OCI-M1 (cell line): ENCODE measurements around the gene CTDNEP1.

ENCODE experiments used
- DNase-seq: peaks from one replicate; lab custom pipeline; 2025; lab: John Stamatoyannopoulos, UW

Gene CTDNEP1

DNA sequence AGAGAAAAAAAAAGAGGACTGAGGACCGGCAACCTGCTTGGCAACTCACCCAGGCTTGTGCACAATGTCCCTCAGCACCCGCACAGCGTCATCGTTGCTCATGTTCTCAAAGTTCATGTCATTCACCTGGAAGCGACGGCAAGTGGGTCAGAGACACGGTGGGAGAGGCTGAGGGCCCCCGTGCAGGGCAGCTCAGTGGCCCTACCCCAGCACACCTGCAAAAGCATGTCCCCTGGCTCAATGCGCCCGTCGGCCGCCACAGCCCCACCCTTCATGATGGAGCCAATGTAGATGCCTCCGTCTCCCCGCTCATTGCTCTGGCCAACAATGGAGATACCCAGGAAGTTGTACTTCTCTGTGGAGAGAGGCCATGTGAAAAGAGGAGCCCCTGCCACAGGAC is 22.6 kb downstream of the CTDNEP1 start:
- DNase-seq, result no peak

DNA sequence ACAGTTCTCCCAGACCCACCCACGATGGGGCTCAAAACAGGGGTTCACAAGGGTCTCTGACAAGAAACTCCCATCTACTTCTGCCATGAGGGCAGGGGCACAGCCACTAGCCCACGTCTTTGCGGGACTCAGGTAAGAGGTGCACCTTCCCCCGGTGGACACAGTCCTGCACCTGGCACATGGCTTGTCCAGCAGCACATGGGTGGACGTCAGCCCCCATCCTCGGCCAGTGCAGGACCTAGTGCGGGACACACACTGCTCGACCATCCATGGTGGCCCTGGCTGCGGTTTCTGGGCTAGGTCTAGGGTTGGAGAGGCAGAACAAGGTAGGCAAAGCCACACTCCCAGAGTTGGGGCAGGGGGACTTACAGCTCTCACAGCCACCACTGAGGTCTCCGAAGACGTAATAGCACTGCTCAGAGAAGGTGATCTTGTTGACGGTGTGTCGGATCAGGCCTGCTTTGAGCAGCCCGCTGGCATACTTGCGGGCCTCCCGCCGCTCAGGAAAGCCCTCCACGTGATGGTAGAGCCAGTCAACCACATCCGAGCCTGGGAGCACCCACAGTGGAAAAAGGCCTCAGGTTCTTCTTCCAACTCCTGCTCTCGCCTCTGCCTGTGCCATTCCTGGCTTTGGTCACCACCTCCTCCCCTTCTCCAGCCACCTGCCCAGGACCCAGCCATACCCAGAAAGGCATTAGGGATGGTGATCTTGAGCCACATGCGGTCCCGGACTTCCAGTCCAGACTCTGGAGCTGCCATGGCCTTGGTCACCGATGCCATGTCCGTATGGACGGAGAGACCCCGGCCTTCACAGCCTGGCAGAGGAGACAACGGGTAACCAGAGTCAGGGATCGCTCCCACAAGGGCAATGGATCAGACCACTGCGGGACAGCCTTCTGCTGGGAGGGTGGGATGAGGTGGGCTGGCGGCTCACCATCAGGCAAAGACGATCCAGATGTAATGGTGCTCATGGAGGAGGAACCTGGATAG is 24.5 kb downstream of the CTDNEP1 start:
- no peak for DNase-seq

DNA sequence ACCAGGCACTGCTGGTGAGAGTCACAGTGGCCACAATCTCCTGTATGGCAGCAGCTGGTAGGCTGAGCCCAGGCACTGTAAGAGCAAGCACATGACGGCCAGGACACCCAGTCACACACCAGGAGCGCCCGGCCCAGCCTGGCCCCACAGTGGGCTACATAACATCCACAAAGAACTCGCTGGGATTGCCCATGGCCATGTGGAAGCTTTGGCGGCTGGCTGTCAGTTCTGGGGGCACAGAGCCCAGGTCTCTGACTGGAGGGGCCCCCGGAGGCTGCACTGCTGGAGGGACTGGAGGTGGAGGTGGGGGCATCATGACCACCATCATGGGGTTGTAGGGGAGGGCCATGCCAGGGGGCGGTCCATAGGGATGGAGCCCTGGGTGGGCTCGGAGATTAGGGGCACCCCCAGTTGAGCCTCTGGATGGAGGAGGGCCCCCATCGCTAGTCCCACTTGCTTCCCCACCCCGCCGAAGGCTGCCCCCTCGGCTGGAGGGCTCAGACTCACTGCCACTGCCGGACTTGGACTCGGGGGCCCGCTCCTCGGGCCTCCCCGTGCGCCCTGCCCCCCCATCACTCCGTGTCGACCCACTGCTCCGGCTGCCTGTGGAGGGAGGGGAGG is 25.7 kb downstream of the CTDNEP1 start:
- no peak for DNase-seq

DNA sequence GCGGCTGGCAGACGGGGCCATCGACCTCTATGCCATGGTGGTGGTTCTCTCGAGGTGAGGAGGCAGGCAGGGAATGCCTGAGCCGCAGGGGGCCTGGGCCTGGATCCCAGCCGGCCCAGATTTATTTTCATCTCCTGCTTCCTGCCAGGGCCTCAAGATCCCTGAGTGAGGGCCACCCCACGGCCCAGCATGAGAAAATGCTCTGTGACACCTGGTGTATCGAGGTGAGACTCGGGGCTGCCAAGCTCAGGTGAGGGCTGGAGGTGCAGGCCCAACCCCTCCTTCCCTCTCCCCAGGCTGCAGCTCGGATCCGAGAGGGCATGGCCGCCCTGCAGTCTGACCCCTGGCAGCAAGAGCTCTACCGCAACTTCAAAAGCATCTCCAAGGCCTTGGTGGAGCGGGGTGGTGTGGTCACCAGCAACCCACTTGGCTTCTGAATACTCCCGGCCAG is 26.8 kb downstream of the CTDNEP1 start:
- DNase-seq, result no peak

GRCh38 chr17:7224110-7224509 is 27.4 kb downstream of the CTDNEP1 start:
- no peak for DNase-seq

DNA sequence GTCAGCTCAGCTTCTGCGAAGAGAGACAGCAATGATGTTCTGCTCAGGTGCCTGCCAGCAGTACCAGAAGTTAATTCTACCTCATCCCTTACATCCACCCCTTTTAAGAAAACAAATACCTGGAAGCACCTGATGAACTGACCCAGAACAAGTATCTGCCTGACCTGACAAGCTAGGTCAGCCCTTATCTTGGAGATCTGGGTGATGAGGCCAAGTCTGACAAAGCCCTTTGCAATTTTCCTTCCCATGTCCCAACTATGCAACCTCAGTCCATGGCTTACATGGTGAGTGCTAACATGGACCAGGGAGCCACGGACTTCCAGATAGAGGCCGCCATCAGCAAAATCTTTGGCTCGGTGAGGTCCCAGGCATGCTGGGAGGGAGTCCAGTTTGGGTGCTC is 28.2 kb downstream of the CTDNEP1 start:
- no peak for DNase-seq

- DNase-seq, result no peak
Measured at GRCh38 chr17:7222972-7223292, 28.6 kb downstream of the CTDNEP1 start.

- DNase-seq, result no peak
Measured at GRCh38 chr17:7222093-7222971, 29.2 kb downstream of the CTDNEP1 start.

DNA sequence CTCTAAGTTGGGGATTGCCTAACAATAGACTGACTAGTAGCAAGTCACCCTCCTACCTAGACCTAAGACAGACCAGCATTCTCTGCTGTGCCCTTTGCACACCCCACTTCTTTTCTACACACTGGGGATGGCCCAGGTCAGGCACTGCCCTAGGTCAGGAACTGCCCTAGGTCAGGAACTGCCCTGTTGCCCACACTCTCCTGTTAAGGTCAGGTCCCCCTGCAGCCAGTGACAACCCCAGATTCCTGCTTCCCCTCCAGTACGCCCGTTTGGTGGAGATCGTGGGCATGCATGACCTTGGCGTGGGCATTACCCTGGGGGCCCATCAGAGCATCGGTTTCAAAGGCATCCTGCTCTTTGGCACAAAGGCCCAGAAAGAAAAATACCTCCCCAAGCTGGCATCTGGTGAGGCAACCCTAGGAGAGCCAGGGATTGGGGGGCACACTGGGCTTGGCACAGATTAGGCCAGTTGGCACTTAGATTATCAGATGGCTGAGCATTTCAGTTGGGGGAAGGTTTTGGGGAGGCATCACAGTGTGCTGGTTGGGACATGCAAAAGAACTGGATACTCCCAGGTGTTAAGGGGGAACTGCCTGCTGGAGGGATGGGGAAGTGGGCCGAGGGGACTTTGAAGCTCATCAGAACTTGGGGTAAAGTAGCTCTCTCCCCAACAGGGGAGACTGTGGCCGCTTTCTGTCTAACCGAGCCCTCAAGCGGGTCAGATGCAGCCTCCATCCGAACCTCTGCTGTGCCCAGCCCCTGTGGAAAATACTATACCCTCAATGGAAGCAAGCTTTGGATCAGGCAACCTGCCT is 30.0 kb downstream of the CTDNEP1 start:
- DNase-seq, result no peak

- peak; percentile 86 for DNase-seq
Measured at GRCh38 chr17:7220593-7221277, 30.8 kb downstream of the CTDNEP1 start.

DNA sequence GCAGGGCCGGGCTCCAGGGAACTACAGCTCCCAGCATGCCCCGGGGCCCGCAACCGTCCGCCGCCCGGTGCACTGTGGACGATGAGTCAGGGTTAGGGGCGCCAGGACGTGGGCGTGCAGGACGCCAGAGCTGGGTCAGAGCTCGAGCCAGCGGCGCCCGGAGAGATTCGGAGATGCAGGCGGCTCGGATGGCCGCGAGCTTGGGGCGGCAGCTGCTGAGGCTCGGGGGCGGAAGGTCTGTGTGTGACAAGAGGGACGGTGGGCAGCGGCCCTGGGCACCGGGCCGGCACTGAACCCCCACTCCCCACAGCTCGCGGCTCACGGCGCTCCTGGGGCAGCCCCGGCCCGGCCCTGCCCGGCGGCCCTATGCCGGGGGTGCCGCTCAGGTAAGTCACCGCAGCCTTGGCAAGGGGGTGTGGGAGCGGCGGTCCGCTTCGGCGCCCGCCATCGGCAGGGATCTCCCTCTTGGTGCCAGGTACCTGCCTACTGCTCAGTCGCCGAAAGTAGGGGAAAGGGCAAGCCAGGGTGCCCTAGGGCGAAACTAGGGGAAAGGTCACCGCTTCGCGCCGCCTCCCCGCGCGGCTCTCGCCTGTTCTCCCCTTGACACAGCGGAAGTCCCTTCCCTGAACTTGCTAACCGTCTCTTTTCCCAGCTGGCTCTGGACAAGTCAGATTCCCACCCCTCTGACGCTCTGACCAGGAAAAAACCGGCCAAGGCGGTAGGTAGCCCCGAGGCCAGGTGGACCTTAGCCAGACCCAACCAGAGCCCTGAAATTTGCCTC is 31.5 kb downstream of the CTDNEP1 start, which contains the start of the genes ACADVL and DLG4:
Gene ACADVL (plus strand): TSS at position 127 of the 781 bp plus-strand sequence. CDS start 47 bp downstream, at position 174.
Gene DLG4 (minus strand): TSS at position 25 of the 781 bp plus-strand sequence.
- peak; percentile 91 for DNase-seq

- DNase-seq, result no peak
Measured at GRCh38 chr17:7219229-7219811, 32.2 kb downstream of the CTDNEP1 start.

GRCh38 chr17:7218758-7219157 is 32.8 kb downstream of the CTDNEP1 start:
- no peak for DNase-seq

DNA sequence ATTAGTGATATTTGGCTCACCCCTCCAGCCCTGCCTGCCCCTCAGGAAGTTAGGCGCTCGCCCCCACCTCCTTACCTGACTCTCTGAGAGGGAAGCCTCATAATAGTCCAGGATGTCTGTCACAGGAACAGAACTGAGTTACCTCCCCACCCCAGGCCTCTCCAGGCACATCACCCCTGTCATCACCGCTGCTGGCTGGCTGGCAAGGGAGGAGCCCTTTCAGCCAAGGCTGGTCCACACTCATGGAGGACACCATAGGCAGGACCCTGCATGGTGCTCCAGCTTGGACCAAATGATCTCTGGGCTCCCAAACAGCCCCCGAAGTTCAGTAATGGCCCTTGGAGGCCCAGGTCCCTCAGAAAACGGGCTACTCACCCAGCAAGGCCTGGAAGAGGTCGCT is 33.4 kb downstream of the CTDNEP1 start:
- peak; percentile 20 for DNase-seq

GRCh38 chr17:7217113-7217987 is 34.2 kb downstream of the CTDNEP1 start:
- DNase-seq, result peak; percentile 76

GRCh38 chr17:7216242-7217112 is 35.1 kb downstream of the CTDNEP1 start:
- DNase-seq, result peak; percentile 25

DNA sequence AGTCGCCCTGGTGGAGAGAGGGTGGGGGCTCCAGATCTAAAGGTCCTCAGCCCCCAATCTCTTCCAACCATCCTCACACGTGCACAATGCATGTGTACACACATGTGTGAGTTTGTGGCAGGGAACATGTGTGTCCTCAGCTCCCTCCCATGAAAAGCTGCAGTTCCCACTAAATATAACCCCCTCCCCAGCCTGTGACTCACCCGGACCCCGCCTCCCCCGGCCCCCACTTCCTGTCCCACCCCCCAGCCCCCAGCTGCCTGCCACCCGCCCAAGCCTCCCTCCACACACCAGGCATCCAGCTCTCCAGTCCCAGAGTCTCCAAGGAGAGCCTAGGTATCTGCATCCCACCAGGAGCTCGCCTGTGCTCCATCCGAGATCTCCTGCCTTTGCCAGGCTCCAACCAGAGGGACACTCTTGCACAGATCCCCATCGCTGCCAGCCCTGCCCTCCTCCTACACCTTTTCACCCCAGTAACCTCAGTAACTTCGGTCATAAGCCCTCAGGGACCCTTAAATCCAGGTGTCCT is 35.8 kb downstream of the CTDNEP1 start:
- DNase-seq, result peak; percentile 41
